K562 (cell line): Measurements from ENCODE around the gene ACOX1. TPM values are rescaled to one million over a fixed set of nuclear protein-coding genes. Genes with fewer than 3 reads are reported as not detected.

Experiments used
- DIDO1 ChIP-seq: fragments of 450-650 bp; IDR thresholded peaks from 2 replicates; pipeline ENCODE4 v1.6.1; 2016; ENCODE audit warnings: low read depth, missing biosample characterization, missing genetic modification characterization
- E2F5 ChIP-seq: sonication (generic); formaldehyde crosslinking; IDR thresholded peaks from 2 replicates; pipeline ENCODE4 v1.8.0; 2022; ENCODE audit warnings: mild to moderate bottlenecking, missing genetic modification reagents
- ETV6 ChIP-seq, 3 experiments: fragments of 150-350 bp in 1 of 3; sonication (generic) in 1 of 3; formaldehyde crosslinking in 1 of 3; IDR thresholded peaks; 2 replicates each; pipeline versions ENCODE4 v1.6.1 to v1.8.0; 2014 to 2022; ENCODE audit warnings: borderline replicate concordance in 2 of 3, low read depth in 2 of 3, antibody characterized with exemption in 1 of 3, low read length in 1 of 3, mild to moderate bottlenecking in 1 of 3, missing genetic modification reagents in 1 of 3
- FOS ChIP-seq: IDR thresholded peaks from 3 replicates; pipeline ENCODE4 v1.6.1; 2011; ENCODE audit not compliant: insufficient read length; ENCODE audit errors: extremely low read depth
- KHSRP ChIP-seq: fragments of 450-650 bp; IDR thresholded peaks from 2 replicates; pipeline ENCODE4 v1.6.1; 2017
- POLR2G ChIP-seq: fragments of 200-400 bp; formaldehyde crosslinking; IDR thresholded peaks from 2 replicates; pipeline ENCODE4 v1.6.1; 2017; ENCODE audit warnings: low read depth, mild to moderate bottlenecking, antibody characterized with exemption, low read length, moderate library complexity
- PYGO2 ChIP-seq: fragments of 450-650 bp; IDR thresholded peaks from 2 replicates; pipeline ENCODE4 v1.6.1; 2016; ENCODE audit warnings: mild to moderate bottlenecking, missing genetic modification characterization, moderate library complexity, missing compliant biosample characterization
- ZNF512 ChIP-seq: IDR thresholded peaks from 2 replicates; pipeline ENCODE4 v1.6.1; 2016; ENCODE audit warnings: missing genetic modification characterization, missing compliant biosample characterization
- polyA plus RNA-seq, 8 experiments: library from polyadenylated mRNA; depleted of rRNA in 4 of 8; stranded (reverse) in 5 of 8; unstranded in 3 of 8; fragments of >200 nt; fragmentation: Nextera tagmentation in 2 of 8; fragmentation: Illumina TruSeq in 1 of 8; extraction: Ambion mirVana in 2 of 8; extraction: Trizol in 1 of 8; gene quantifications; 2 replicates each; pipeline versions ENCODE4 v1.2.1 to v1.2.3, GENCODE V29; 2011 to 2014; ENCODE audit warnings: inconsistent platforms in 1 of 8, missing spikeins in 1 of 8
- total RNA-seq, 7 experiments: library from RNA; depleted of rRNA in 6 of 7; stranded (reverse); fragments of >200 nt in 6 of 7; fragmentation: Illumina TruSeq in 2 of 7; extraction: Trizol in 2 of 7; gene quantifications; 2 replicates each; pipeline versions ENCODE4 v1.2.1 to v1.2.3, GENCODE V29; 2011 to 2021; ENCODE audit warnings: low replicate concordance in 1 of 7

The ACOX1 gene
- total and polyA plus RNA-seq, 9 of the 15 experiments (the other 6 are each of a cell fraction or from before 2014, with no cell fraction given) = 7.8 to 24.1 (median 14.5) TPM

- no peak for TF ChIP-seq FOS
- no peak for TF ChIP-seq KHSRP
- TF ChIP-seq DIDO1 (tag) = no peak
- TF ChIP-seq E2F5 (CRISPR knock-in tag) = no peak
- TF ChIP-seq ZNF512 (tag) = no peak
- TF ChIP-seq ETV6 (IDR thresholded peaks at IDR 0.05; ENCODE audit: borderline replicate concordance in 1 of 2, low read depth in 2 of 2, low read length in 1 of 2) = no peak
- TF ChIP-seq ETV6 (CRISPR knock-in tag; IDR thresholded peaks at IDR 0.05; ENCODE audit: borderline replicate concordance) = no peak
- TF ChIP-seq PYGO2 (tag) = no peak
- TF ChIP-seq POLR2G = no peak
Observed at GRCh38 chr17:75931062-75931461, 47.9 kb downstream of the ACOX1 start (continued).
